ENCODE measurements around the gene SHC2.
"Not testable (repeated sequence)": the region's sequence is repeated elsewhere in the genome, so short reads cannot be mapped to it uniquely, and the experiment has no call there.

The SHC2 gene

DNA sequence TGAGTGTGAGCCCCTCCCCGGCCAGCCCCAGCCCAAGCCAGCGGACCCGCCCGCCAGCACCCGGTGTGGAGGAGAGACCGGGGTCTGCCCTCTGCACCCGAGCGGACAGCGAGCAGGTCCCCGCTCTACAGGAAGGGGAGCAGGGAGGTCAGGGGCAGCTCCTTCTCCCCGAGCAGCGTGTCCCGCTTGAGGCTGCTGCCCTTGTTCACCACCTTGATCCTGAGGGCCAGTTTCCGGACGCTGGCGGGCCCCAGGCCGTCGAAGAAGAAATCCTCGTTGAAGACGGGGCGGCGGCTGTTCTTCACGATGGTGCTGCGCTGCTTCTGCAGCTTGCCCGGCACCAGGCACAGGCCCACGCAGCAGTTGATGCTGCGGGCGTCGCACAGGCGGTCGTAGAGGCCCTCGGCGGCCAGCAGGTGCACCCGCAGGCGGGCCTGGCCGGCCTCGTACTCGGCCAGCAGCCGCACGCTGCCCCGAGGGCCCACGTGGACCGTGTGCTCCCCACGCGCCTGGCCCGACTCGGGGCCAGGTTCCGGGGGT lies 53.8 kb downstream of the SHC2 start:
- no peak for DNase-seq (ENCODE audit: low spot score)

DNA sequence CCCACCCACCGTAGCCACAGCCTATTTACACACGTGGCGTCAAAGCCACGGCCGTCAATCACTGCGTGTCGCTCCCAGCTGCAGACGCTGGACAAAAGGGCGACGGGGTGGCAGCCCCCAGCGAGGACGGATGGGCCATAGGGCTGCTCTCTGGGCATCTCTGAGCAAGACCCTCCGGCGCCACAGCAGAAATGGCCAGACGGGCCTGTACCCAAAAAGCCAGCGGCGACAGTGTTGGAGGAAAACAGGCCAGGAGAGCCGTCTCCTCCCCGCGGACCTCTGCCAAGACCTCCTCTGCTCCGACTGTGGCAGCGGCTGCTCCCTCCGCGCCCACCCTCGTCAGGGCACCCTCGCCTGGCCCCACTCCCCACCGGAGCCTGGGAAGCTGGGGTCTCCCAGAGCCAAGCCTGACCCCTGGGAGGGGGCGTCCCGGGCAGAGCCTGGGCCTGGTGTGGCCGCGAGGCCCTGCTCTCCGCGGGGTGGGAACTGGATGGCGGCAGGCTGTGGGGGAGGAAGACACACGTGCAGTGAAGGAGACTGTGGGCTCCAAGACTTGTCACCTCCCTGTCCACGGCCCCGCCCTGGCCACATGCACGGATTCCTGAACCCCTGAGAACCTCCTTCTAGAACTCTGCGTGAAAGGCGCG lies 54.6 kb downstream of the SHC2 start:
- DNase-seq (ENCODE audit: low spot score), result no peak

DNA sequence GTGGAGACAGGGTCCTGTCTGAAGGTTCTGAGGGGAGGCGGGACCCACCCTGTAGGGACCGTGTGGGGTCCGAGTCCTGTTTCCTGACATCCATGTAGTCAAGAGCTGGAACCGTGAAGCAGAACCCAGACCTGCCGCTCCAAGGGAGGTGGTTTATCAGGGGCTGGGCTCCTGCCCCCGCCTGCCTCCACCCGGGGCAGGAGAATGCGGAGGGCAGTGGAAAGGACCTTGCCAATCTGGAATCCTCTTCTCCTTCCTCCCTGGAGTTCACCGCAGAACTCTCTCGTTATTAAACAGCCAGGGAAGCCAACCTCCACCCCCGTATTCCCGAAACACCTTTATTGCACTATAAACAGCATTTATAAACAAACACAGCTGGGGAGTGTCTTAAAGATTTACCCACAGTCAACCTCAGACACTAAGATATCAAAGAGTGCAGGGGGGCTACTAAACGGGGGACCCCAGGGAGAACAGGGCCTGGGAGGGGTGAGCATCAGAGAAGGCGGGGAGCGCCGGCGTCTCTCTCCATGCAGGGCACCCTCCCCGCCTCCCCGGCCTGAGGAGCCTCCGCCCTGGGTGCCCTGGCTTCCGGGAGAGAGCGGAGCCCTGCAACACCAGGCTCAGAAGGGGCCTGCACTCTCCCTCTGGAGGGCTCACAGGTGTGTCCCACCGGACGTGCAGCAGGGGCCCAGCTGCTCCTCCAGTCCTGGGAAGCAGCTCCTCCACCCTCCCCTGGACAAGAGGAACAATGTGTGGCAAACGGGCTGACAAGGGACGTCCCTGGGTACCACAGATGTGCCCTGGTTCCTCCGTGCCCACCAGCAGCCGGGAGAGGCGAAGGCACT lies 55.5 kb downstream of the SHC2 start:
- DNase-seq (ENCODE audit: low spot score), result no peak

DNA sequence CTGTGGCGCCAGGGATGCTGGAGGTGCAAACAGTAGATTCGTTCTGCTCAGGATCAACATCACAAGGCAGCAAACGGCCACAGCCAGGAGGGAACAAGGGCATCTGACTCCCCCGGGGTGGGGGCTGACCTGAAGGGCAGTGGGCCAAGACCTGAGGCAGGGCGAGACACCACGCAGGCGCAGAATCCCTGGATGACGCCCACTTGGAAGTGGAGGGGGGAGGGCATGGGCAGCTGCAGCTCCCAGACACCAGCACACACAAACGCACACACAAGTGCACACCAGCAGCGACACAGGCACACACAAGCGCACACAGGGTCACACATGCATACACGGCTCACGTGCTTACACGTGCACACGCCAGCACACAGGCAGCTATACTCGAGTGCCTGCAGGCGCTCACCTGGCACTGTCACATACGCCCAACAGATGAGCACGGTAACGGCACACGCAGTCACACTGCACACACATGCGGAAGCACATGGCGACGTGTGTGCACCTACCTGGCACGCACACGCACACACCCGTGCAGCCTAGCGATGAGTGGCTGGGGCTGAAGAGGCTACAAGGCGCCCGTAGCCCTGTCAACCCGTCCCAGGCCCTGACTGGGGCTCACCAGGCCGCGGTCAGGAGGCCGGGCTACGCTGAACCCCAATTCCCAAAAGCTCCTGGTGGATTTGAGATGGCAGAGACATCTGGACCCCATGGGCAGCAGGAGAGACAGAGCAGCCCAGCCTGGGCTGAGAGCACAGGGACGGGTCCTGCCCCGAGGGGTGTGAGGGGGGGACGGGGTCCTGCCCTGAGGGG lies 57.4 kb downstream of the SHC2 start:
- DNase-seq (ENCODE audit: low spot score), result no peak

DNA sequence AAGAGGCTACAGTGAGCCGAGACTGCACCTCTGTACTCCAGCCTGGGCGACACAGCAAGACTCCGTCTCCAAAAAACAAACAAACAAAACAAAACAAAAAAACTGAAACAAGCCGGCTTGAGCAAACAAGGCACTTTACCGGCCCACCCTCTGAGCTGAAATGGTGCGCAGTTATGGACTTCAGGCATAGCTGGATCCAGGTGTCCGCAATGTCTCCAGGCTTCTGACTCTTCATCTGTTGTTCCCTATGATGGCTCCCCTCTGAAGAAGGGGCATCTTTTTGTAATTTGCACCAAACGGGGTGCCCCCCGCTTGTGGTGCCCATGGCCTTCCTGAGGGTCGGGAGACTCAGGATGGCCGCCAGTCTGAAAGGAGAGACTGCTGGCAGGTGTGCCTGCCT lies 58.0 kb downstream of the SHC2 start:
- DNase-seq (ENCODE audit: low spot score), result no peak

DNA sequence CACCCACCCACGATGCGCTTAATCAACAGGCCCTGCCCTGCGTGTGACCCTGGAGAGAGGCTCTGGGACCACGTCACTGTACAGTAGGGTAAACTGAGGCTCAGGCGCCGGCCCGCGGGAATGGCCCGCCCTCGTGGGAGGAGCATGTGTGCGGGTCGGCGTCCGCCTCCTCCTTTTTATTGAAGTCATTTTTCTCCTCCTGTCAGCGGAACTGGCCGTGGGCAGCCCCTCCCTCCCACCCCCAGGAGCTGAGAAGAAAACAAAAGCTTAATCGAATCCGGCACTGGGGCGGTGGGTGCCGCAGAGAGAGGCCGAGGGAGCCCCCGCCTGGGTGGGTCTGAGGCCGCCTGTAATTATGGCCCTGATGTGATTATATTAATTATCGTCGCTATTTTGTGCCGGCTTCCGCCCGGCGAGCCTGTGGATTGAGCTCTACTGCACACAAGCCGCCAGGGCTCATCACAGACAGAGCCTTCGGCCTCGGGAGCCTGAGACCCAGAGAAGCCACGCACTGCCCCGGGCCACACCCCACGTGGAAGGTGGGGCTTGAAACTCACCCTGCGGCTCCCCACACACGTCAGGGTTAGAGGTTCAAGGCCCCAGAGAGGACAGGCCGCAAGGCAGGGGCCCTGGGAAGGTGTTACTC lies 58.8 kb downstream of the SHC2 start:
- no peak for DNase-seq (ENCODE audit: low spot score)

DNA sequence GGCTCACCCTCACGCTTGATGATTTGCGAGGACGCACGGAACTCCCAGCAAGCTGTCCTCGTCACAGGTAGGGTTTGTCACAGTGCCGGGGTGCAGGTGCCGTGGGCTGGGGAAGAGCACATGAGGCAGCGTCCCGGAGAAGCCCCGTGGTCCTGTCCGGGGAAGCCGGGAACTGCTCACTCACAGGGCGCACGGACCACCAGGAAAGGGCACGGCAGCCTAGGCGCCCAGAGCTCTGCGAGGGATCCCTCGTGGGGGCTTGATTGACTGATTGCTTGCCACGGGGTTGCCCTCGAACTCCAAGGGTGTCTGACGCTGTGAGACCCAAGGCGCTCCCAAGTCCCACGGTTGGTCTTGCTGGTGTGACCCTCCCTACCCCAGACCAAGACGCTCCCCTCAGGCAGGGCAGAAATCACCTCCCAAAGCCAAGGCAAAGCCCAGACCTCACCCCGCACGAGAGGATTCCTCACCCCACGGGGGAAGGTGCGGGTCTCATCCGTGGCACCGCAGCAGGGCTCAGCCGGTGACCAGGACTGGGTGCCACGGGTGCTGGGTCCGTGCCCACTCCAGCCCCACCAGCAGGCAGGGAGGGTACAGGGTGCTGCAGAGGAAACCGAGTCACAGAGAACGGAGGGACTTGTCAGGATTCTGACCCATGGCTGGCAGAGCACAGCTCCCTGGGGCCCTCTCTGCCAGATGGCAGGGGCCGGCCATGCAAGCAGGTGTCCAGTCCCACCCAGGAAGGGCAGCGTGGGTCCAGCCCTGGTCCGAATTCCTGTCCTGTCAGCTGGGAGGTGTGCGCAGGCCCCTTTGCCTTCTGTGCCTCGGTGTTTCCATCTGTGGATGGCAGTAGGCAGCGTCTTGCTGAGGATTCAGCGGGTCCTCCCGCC lies 59.6 kb downstream of the SHC2 start:
- DNase-seq (ENCODE audit: low spot score), result no peak

DNA sequence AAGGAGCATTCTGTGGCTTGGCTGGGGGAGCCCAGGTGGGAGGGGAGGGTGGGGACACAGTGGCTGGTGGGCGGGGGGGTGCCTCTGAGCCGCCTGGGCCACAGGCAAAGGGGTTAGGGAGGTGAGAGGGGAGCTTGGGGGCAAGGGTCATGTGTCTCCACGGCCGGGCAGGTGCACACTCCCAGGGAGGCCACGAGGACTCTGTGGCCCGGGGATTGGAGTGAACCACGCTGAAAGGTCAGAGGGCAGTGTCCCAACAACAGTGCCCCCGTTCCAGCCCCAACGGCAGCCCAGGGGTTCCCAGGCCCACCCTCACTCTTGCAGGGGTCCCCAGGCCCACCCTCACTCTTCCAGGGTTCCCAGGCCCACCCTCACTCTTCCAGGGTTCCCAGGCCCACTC lies 61.5 kb downstream of the SHC2 start:
- no peak for DNase-seq (ENCODE audit: low spot score)

DNA sequence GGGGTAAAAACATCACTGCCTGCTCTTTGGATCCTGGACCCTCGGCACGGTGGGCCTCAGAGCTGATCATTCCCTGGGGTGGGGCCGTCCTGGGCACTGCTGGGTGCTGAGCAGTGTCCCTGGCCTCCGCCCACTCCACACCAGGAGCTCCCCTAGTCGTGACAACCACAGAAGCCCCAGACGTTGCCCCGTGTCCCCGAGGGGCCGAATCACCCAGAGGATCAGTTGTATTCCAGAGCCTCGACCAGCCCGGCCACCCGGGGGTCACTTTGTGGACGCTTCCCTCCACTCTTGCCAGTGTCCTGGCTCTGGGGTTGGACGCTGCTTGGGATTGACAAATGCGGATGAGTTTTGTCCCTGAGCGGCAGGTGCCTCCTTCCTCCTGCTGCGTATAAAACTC lies 62.1 kb downstream of the SHC2 start:
- no peak for DNase-seq (ENCODE audit: low spot score)

DNA sequence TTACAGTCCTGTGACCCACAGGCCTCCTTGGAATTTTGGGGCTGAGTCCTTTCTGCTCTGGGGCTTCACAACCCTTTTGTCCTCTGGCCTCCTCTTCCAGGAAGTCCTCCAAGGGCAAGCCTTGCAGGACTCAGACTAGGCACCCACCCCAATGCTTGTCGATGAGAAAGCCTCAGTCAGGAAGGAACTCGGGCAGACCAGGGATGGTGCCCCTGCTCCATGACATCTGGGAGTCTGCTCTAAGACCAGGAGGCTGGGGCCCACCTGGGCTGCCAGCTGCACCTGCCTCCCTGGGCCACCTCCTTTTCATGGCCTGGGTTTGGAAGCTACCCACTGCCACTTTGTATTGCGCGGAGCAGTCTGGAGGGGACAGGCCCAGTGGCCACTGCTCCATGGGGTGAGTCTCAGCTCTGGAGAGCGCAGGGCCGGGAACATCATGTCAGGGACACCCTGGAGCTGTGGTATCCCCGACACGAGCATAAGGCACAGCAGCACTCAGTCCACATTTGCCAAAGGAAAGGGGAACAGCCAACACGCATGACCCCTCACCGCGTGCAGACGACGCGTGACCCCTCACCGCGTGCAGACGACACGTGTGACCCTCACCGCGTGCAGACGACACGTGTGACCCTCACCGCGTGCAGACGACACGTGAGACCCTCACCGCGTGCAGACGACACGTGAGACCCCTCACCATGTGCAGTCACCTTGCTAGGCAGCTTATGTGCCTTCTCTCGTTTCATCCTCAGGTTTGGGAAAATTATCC lies 62.7 kb downstream of the SHC2 start:
- DNase-seq (ENCODE audit: low spot score), result no peak

DNA sequence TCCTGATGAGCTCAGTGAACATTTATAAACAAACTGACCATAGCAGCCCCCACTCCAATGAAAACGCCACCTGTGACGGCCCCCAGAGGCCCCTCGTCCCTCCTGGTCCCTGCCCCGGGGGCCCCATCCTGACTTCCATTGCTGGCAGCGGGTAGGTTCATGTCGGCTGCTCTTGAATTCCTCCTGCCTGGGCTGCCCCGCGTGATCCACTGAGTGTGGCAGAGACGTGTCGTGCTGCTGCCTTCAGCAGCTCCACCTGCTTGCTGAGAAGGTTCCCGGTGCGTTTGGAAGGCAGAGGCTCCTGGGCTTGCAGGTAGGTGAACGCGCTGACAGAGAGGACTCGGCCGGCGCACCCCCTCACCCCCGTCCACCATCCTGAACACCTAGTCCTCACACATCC lies 63.5 kb downstream of the SHC2 start:
- no peak for DNase-seq (ENCODE audit: low spot score)

DNA sequence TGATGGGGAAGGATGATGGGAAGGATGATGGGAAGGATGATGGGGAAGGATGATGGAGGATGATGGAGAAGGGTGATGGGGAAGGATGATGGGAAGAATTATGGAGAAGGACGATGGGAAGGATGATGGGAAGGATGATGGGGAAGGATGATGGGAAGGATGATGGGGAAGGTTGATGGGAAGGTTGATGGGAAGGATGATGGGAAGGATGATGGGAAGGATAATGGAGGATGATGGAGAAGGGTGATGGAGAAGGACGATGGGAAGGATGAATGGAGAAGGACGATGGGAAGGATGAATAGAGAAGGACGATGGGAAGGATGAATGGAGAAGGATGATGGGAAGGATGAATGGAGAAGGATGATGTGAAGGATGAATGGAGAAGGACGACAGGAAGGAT lies 65.4 kb downstream of the SHC2 start:
- no peak for DNase-seq (ENCODE audit: low spot score)

DNA sequence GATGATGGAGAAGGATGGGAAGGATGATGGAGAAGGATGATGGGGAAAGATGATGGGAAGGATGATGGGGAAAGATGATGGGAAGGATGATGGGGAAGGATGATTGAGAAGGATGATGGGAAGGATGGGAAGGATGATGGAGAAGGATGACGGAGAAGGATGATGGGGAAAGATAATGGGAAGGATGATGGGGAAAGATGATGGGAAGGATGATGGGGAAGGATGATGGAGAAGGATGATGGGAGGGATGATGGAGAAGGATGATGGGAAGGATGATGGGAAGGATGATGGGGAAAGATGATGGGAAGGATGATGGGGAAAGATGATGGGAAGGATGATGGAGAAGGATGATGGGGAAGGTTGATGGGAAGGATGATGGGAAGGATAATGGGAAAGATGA lies 66.0 kb downstream of the SHC2 start:
- DNase-seq (ENCODE audit: low spot score), result not testable (repeated sequence)

DNA sequence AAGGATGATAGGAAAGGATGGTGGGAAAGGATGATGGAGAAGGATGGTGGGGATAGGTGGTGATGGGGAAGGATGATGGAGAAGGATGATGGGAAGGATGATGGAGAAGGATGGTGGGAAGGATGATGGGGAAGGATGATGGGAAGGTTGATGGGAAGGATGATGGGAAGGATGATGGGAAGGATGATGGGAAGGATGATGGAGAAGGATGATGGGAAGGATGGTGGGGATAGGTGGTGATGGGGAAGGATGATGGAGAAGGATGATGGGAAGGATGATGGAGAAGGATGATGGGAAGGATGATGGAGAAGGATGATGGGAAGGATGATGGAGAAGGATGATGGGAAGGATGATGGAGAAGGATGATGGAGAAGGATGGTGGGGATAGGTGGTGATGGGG lies 67.3 kb downstream of the SHC2 start:
- not testable (repeated sequence) for DNase-seq (ENCODE audit: low spot score)

DNA sequence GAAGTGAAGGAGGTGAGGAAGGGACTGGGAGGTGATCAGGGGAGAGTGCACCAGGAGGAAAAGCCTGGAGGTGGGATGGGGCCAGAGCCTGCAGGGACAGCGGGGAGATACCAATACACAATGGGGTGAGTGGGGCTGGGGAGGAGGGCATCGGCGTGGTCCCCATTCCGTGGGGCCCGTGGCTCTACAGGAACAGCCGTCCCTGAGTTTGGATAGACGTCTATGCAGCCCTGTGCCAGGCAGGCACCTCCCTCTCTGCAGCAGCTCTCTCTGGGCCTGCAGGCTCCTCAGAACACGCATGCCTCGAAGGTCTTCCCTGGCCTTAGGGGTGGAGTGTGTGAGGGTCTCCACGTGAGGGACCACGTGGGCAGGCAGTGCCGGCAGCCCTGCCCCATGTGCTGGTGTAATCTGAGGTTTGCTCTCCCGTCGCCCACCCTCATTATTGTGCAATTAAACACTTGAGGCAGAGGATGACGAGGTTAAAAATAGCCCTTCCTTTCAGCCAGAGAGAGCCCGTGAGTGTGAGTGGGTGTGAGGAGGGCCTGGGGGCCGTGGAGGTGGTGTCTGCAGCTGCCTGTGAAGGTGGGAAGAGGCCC lies 68.4 kb downstream of the SHC2 start:
- DNase-seq (ENCODE audit: low spot score), result no peak

DNA sequence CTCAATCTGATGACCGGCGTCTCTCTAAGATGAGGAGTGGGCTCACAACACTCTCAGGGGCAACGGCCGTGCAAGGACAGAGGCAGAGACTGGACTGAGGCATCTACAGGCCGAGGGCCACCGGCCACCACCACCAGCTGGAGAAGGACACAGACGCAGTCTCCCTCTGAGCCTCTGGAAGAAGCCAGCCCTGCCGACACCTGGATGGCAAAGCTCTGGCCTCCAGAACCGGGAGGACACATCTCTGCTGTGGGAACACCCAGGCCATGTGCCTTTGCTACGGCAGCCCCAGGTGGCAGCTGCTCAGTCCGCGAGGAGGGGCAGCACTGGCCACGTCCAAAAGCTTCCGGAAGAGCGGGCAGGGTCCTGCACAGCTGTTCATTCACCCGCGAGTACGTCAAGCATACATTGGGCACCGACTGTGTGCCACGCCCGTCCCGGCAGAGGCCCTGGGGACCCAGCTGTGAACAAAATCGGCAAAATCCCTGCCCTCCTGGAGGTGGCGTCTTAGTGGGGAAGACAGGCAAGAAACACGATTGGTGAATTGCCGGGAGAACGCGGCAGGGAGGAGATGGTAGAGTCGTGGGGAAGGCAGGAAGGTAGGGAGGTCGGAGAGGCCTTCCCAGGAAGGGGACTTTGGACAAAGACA lies 69.0 kb downstream of the SHC2 start:
- no peak for DNase-seq (ENCODE audit: low spot score)

DNA sequence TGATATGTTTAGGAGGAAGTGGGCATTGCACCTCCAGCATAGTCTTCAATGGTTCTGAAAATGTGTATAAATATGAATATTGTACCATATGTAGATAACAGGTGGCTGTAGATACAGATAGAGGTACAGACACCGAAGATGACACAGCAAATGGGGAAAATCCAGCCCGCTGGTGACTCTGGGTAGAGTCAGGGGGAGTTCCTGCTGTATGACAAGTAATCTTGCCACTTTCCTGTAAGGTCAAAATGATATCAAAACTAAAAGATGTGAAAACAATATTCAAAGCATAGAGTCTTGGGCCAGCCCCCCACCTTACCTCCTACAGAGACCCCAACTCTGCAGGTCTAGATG lies 69.7 kb downstream of the SHC2 start:
- no peak for DNase-seq (ENCODE audit: low spot score)

DNA sequence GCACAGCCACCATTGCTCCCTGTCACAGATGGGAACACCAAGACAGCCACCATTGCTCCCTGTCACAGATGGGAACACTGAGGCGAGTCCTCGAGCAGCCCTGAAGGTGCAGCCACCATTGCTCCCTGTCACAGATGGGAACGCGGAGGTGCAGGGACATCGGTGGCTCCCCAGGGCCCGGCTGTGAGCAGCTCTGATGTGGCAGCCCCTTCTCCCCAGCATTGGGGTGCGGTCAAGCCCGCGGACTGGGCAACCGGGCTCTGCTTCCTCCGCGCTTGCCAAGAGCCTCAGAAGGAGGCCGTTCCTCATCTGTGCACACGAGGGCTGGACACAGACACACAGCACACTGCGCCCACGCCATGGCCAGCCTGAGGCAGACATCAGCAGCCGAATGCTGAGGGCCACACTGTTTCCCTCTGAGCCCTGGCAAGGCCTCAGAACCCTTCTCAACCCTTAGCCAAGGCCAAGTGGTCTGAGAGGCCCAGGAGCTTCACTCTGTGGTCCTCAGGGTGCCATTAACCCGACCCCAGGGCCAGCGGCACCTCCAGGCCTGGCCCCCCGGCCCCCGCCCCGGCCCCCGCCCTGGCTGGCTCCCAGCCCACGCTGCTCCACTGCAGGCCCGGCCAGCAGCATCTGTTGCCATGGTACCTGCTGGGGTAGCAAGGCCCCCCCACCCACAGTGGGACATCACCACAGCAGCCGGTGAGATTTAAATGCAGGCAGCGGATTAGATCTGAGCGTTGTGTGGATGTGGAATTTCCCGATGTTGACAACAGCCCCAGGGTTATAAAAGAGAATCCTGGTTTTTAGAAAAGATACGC lies 70.2 kb downstream of the SHC2 start:
- DNase-seq (ENCODE audit: low spot score), result no peak

DNA sequence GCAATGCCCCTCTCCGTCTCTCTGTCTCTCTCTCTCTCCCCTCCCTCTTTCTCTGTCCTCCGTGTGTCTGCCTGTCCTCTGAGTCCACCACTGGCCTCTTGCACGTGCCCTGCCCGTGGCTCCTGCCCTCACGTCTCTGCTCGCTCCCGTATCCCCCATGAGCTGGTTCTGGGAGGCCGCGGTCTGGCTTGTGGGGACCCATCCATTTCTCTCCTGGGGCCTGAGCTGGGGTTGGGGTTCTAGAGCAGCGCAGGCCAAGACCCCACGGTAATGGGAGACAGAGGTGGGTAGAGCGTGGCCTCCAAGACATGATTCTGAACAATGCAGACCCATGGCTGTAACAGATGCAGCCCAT lies 70.9 kb downstream of the SHC2 start:
- no peak for DNase-seq (ENCODE audit: low spot score)

Data from kidney tubule cell (primary cell).